H9 (cell line): ENCODE data around the gene FNDC1. TPM values are rescaled to one million over a fixed set of nuclear protein-coding genes. Genes with fewer than 3 reads are reported as not detected.

Source experiments
- DNase-seq: peaks from one replicate; pipeline ENCODE4 v3.0.0-alpha.2; 2017
- H2AFZ ChIP-seq: one replicate; pipeline ENCODE4 v1.6.1; 2013; ENCODE audit warnings: mild to moderate bottlenecking, low read length, control low read depth, moderate library complexity
- H2AK5ac ChIP-seq: 2 replicates; pipeline ENCODE4 v1.6.1; 2013; ENCODE audit warnings: low read length, control low read depth, mixed read lengths; ENCODE audit not compliant: insufficient read length
- H2BK120ac ChIP-seq: one replicate; pipeline ENCODE4 v1.6.1; 2013; ENCODE audit warnings: low read depth, mild to moderate bottlenecking, low read length, control low read depth, inconsistent platforms; ENCODE audit not compliant: poor library complexity, severe bottlenecking
- H2BK12ac ChIP-seq: 2 replicates; pipeline ENCODE4 v1.6.1; 2013; ENCODE audit warnings: low read length, control low read depth, mixed read lengths, low read depth; ENCODE audit not compliant: insufficient read length
- H2BK15ac ChIP-seq: 2 replicates; pipeline ENCODE4 v1.6.1; 2013; ENCODE audit warnings: low read depth, low read length, control low read depth
- H2BK20ac ChIP-seq: one replicate; pipeline ENCODE4 v1.6.1; 2013; ENCODE audit warnings: low read depth, mild to moderate bottlenecking, low read length, control low read depth, inconsistent platforms; ENCODE audit not compliant: poor library complexity, severe bottlenecking
- H2BK5ac ChIP-seq: 2 replicates; pipeline ENCODE4 v1.6.1; 2013; ENCODE audit warnings: low read length, control low read depth, mixed read lengths; ENCODE audit not compliant: insufficient read length
- H3K14ac ChIP-seq: 2 replicates; pipeline ENCODE4 v1.6.1; 2013; ENCODE audit warnings: low read length, control low read depth; ENCODE audit not compliant: insufficient read depth
- H3K18ac ChIP-seq: 2 replicates; pipeline ENCODE4 v1.6.1; 2013; ENCODE audit warnings: low read depth, mild to moderate bottlenecking, mixed read lengths, low read length, control low read depth; ENCODE audit not compliant: insufficient read length
- H3K23ac ChIP-seq: 2 replicates; pipeline ENCODE4 v1.6.1; 2013; ENCODE audit warnings: low read length, control low read depth, mixed read lengths, low read depth; ENCODE audit not compliant: insufficient read length
- H3K23me2 ChIP-seq: 2 replicates; pipeline ENCODE4 v1.6.1; 2013; ENCODE audit warnings: low read depth, mild to moderate bottlenecking, mixed read lengths, low read length, control low read depth; ENCODE audit not compliant: insufficient read length, poor library complexity, severe bottlenecking
- H3K27ac ChIP-seq: 2 replicates; pipeline ENCODE4 v1.5.1; 2013; ENCODE audit warnings: low read length, control low read depth, mixed read lengths, low read depth; ENCODE audit not compliant: insufficient read length
- H3K27me3 ChIP-seq: 2 replicates; pipeline ENCODE4 v1.6.1; 2013; ENCODE audit warnings: low read length, control low read depth, inconsistent platforms; ENCODE audit not compliant: insufficient read depth
- H3K4ac ChIP-seq: 2 replicates; pipeline ENCODE4 v1.6.1; 2013; ENCODE audit warnings: low read depth, mild to moderate bottlenecking, control low read depth, inconsistent platforms, low read length, moderate library complexity
- H3K4me1 ChIP-seq: 2 replicates; pipeline ENCODE4 v1.6.1; 2013; ENCODE audit warnings: low read length, control low read depth, inconsistent platforms; ENCODE audit not compliant: insufficient read depth
- H3K4me2 ChIP-seq: 2 replicates; pipeline ENCODE4 v1.6.1; 2013; ENCODE audit warnings: low read length, control low read depth, mixed read lengths; ENCODE audit not compliant: insufficient read length, insufficient read depth
- H3K56ac ChIP-seq: 2 replicates; pipeline ENCODE4 v1.6.1; 2013; ENCODE audit warnings: low read depth, mild to moderate bottlenecking, mixed read lengths, low read length, control low read depth; ENCODE audit not compliant: insufficient read length
- H3K79me1 ChIP-seq: 2 replicates; pipeline ENCODE4 v1.6.1; 2013; ENCODE audit warnings: low read depth, mild to moderate bottlenecking, moderate library complexity, low read length, control low read depth, inconsistent platforms; ENCODE audit not compliant: insufficient read depth, poor library complexity, severe bottlenecking
- H3K79me2 ChIP-seq: 2 replicates; pipeline ENCODE4 v1.6.1; 2013; ENCODE audit warnings: low read length, control low read depth, inconsistent platforms; ENCODE audit not compliant: insufficient read depth
- H3K9ac ChIP-seq: 2 replicates; pipeline ENCODE4 v1.6.1; 2013; ENCODE audit warnings: low read length, control low read depth, mixed read lengths; ENCODE audit not compliant: insufficient read length; ENCODE audit errors: extremely low read depth
- H3K9me3 ChIP-seq: one replicate; pipeline ENCODE4 v1.6.1; 2013; ENCODE audit warnings: low read depth, low read length, inconsistent platforms; ENCODE audit not compliant: control insufficient read depth
- H3T11ph ChIP-seq: one replicate; pipeline ENCODE4 v1.6.1; 2013; ENCODE audit warnings: mild to moderate bottlenecking, low read length, control low read depth, inconsistent platforms
- H4K20me1 ChIP-seq: one replicate; pipeline ENCODE4 v1.6.1; 2013; ENCODE audit not compliant: control insufficient read depth, insufficient read length, insufficient read depth
- H4K5ac ChIP-seq: 2 replicates; pipeline ENCODE4 v1.6.1; 2013; ENCODE audit warnings: low read depth, mild to moderate bottlenecking, mixed read lengths, low read length, control low read depth; ENCODE audit not compliant: insufficient read length
- H4K8ac ChIP-seq: replicated peaks from 2 replicates; pipeline ENCODE4 v1.6.1; 2013; ENCODE audit warnings: low read length, control low read depth, mixed read lengths, low read depth; ENCODE audit not compliant: insufficient read length
- H4K91ac ChIP-seq: 2 replicates; pipeline ENCODE4 v1.6.1; 2013; ENCODE audit warnings: low read depth, mild to moderate bottlenecking, moderate library complexity, mixed read lengths, low read length, control low read depth; ENCODE audit not compliant: insufficient read length
- H3K27ac Mint-ChIP-seq, 3 experiments: 2 replicates in 2 of 3; 3 replicates in 1 of 3; pipeline ENCODE4 v1.8.0; 2020 to 2021; ENCODE audit warnings: mixed read lengths in 3 of 3, mild to moderate bottlenecking in 1 of 3, moderate library complexity in 1 of 3
- H3K27me3 Mint-ChIP-seq: 2 replicates; pipeline ENCODE4 v1.8.0; 2021; ENCODE audit warnings: low read depth, mild to moderate bottlenecking, moderate library complexity, mixed read lengths
- H3K36me3 Mint-ChIP-seq, 3 experiments: 2 replicates in 2 of 3; 3 replicates in 1 of 3; pipeline ENCODE4 v1.8.0; 2020 to 2021; ENCODE audit warnings: low read depth in 3 of 3, mixed read lengths in 3 of 3; ENCODE audit not compliant: insufficient read depth in 1 of 3
- H3K4me1 Mint-ChIP-seq, 2 experiments: 2 replicates each; pipeline ENCODE4 v1.8.0; 2020; ENCODE audit warnings: mixed read lengths in 2 of 2
- H3K4me3 Mint-ChIP-seq, 2 experiments: 2 replicates in 1 of 2; 3 replicates in 1 of 2; pipeline ENCODE4 v1.8.0; 2020 to 2021; ENCODE audit warnings: mild to moderate bottlenecking in 2 of 2, mixed read lengths in 2 of 2, moderate library complexity in 1 of 2
- H3K9me3 Mint-ChIP-seq, 2 experiments: 2 replicates in 1 of 2; 3 replicates in 1 of 2; pipeline ENCODE4 v1.8.0; 2020; ENCODE audit warnings: mild to moderate bottlenecking in 2 of 2, mixed read lengths in 2 of 2, moderate library complexity in 1 of 2
- WGBS: extraction: QIAGEN DNeasy Blood & Tissue Kit; methylation state at CpG from one replicate; pipeline ENCODE4 v1.1.7; 2013; ENCODE audit warnings: missing lambda C conversion rate, low lambda C conversion rate, mixed read lengths; ENCODE audit not compliant: insufficient read length; ENCODE audit errors: extremely low coverage; 5-methylcytosine and 5-hydroxymethylcytosine counted together
- total RNA-seq: library from RNA; stranded (reverse); gene quantifications from 2 replicates; pipeline ENCODE4 v1.2.1, GENCODE V29; 2021
- TF ChIP-seq, protein P1 (sequence below): fragments of 200-600 bp; sonication (generic); conservative IDR thresholded peaks from 3 replicates; pipeline ENCODE4 v1.8.0; 2021; ENCODE audit warnings: antibody characterized with exemption, mild to moderate bottlenecking

FNDC1 gene
- total RNA-seq, 1 experiment from 2014 or later: 0.24 TPM

DNA sequence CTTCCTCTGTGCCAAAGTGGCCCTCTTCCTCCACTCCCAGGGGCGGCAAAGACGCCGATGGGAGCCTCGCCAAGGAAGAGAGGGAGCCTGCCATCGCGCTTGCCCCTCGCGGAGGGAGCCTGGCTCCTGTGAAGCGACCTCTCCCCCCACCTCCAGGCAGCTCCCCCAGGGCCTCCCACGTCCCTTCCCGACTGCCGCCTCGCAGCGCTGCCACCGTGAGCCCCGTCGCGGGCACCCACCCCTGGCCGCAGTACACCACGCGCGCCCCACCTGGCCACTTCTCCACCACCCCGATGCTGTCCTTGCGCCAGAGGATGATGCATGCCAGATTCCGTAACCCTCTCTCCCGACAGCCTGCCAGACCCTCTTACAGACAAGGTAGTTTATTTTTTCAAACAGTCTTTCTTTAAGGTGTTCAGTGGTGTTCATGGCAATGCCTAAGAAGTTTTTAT, 64.9 kb downstream of the FNDC1 start:
- H2BK12ac ChIP-seq: no peak overlapping the region
- no peak overlapping the region for H3K9ac ChIP-seq
- no peak overlapping the region for H3K14ac ChIP-seq
- H3K27ac ChIP-seq: no peak overlapping the region
- no peak overlapping the region for H4K8ac ChIP-seq
- Mint-ChIP-seq H3K4me3 (peak overlapping the region; percentile 63 to 76), H3K9me3 (peaks cover 2 to 5% of the 10 kb centered on the region in 2 experiments; a peak in 3 of 5 replicates), H3K36me3 (peaks cover 0 to 2% (median 0%) of the 10 kb centered on the region in 3 experiments; a peak in 1 of 7 replicates), H3K4me1 (peaks cover 3% of the 10 kb centered on the region in 2 experiments; a peak in 3 of 4 replicates), H3K27ac (no peak overlapping the region), H3K27me3 (peaks cover 66% of the 10 kb centered on the region)
- H3K23ac ChIP-seq: no peak overlapping the region
- WGBS: no CpG with 5 or more reads among the region's 26 CpGs
- no peak overlapping the region for H3K4ac ChIP-seq
- H4K91ac ChIP-seq: no peak overlapping the region
- H4K5ac ChIP-seq: no peak overlapping the region
- no peak overlapping the region for H3K56ac ChIP-seq
- H3K79me2 ChIP-seq: no peaks in the 10 kb centered on the region
- no peak overlapping the region for H2BK5ac ChIP-seq
- H2AFZ ChIP-seq: no peak overlapping the region
- peak overlapping the region; percentile 27 for H3K4me2 ChIP-seq
- no peaks in the 10 kb centered on the region for H3K9me3 ChIP-seq
- no peaks in the 10 kb centered on the region for H3K23me2 ChIP-seq
- H3K27me3 ChIP-seq: peaks cover 21% of the 10 kb centered on the region; the same call in 1 of the 2 replicates
- no peak overlapping the region for H2AK5ac ChIP-seq
- TF ChIP-seq, protein P1, sequence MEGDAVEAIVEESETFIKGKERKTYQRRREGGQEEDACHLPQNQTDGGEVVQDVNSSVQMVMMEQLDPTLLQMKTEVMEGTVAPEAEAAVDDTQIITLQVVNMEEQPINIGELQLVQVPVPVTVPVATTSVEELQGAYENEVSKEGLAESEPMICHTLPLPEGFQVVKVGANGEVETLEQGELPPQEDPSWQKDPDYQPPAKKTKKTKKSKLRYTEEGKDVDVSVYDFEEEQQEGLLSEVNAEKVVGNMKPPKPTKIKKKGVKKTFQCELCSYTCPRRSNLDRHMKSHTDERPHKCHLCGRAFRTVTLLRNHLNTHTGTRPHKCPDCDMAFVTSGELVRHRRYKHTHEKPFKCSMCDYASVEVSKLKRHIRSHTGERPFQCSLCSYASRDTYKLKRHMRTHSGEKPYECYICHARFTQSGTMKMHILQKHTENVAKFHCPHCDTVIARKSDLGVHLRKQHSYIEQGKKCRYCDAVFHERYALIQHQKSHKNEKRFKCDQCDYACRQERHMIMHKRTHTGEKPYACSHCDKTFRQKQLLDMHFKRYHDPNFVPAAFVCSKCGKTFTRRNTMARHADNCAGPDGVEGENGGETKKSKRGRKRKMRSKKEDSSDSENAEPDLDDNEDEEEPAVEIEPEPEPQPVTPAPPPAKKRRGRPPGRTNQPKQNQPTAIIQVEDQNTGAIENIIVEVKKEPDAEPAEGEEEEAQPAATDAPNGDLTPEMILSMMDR: no peak
- H2BK120ac ChIP-seq: no peak overlapping the region
- no peak overlapping the region for H2BK15ac ChIP-seq
- H3K4me1 ChIP-seq: no peaks in the 10 kb centered on the region
- H4K20me1 ChIP-seq: no peaks in the 10 kb centered on the region
- no peak for DNase-seq
- no peak overlapping the region for H3T11ph ChIP-seq
- H3K79me1 ChIP-seq: no peaks in the 10 kb centered on the region
- H3K18ac ChIP-seq: no peak overlapping the region
- no peak overlapping the region for H2BK20ac ChIP-seq
